ENCODE measurements around the gene CDH26. TPM values are rescaled to one million over a fixed set of nuclear protein-coding genes. Genes with fewer than 3 reads are reported as not detected.

CDH26 gene
- total and polyA plus RNA-seq, 2 donors (not counting 3 experiments of a cell fraction or from before 2014, with no cell fraction given), result 0.01 TPM; not detected in 1

- no TSS peak for BruUV-seq (replicated peaks)
- Histone ChIP-seq H3K9me1 (replicated peaks; ENCODE audit: control insufficient read depth, extremely low read depth, insufficient read depth, low read length) (no peaks in the 10 kb centered on the region), H3K36me3 (ENCODE audit: control insufficient read depth in 2 of 2, extremely low read depth in 1 of 2, insufficient read depth in 2 of 2, low read length in 2 of 2) (no peaks in the 10 kb centered on the region), H3K4me3 (replicated peaks in 1 of 3; ENCODE audit: insufficient read depth in 1 of 3, low read depth in 1 of 3, low read length in 3 of 3) (no peak overlapping the region), H3K27me3 (ENCODE audit: control insufficient read depth in 2 of 2, insufficient read depth in 2 of 2, low read length in 2 of 2) (peaks cover 4 to 5% of the 10 kb centered on the region in 2 experiments), H3K79me2 (ENCODE audit: control insufficient read depth, insufficient read depth, low read length) (no peaks in the 10 kb centered on the region), H3K4me2 (ENCODE audit: insufficient read depth, low read length) (no peak overlapping the region), H2AFZ (ENCODE audit: low read depth, low read length) (no peak overlapping the region), H3K4me1 (ENCODE audit: control insufficient read depth, extremely low read depth, insufficient read depth, low read length) (peaks cover 3% of the 10 kb centered on the region), H4K20me1 (replicated peaks; ENCODE audit: control insufficient read depth, extremely low read depth, insufficient read depth, low read length) (no peaks in the 10 kb centered on the region), H3K27ac (ENCODE audit: insufficient read depth, low read depth, low read length) (no peak overlapping the region), H3K9me3 (replicated peaks; ENCODE audit: control insufficient read depth, insufficient read depth, low read length) (no peaks in the 10 kb centered on the region), H3K9ac (replicated peaks; ENCODE audit: extremely low read depth, insufficient read depth, low read length) (no peak overlapping the region)
- FAIRE-seq (no peak), DNase-seq (ENCODE audit: low read depth, low spot score) (no peak)
- intact Hi-C loops (cut with micrococcal nuclease) (no loop called here), dilution Hi-C loops (cut with MboI; ENCODE audit: extremely low pct_ligation_motif_present, low sequenced_read_pairs) (no loop called here)
- TF ChIP-seq POLR2AphosphoS5 (IDR thresholded peaks at IDR 0.05; ENCODE audit: insufficient read depth, low read depth, low read length) (no peak), GATA2 (IDR thresholded peaks at IDR 0.05; ENCODE audit: insufficient read depth, insufficient read length, low read depth, low read length) (no peak), MYC (IDR thresholded peaks at IDR 0.05; ENCODE audit: low read depth, low read length) (no peak), POLR2A (IDR thresholded peaks at IDR 0.05; ENCODE audit: low read depth, low read length) (no peak), FOS (IDR thresholded peaks at IDR 0.05; ENCODE audit: borderline replicate concordance, insufficient read depth, low read length) (no peak), CTCF (IDR thresholded peaks at IDR 0.05; ENCODE audit: extremely low read depth in 1 of 2, insufficient read depth in 1 of 2, low read depth in 1 of 2, low read length in 2 of 2) (no peak), EZH2 (IDR thresholded peaks at IDR 0.05; ENCODE audit: borderline replicate concordance, low read depth, low read length, severe bottlenecking) (no peak), JUN (IDR thresholded peaks at IDR 0.05; ENCODE audit: borderline replicate concordance, insufficient read depth, insufficient read length, low read depth) (no peak), MAX (IDR thresholded peaks at IDR 0.05; ENCODE audit: insufficient read depth, insufficient read length) (no peak)
- ChIA-PET POLR2A (no interaction called here), CTCF (interaction anchor here (1.6 to 2.5 kb wide), 2 partner anchors 7 to 12 kb away, joined by 4 to 14 read pairs; partner anchors contain the start of genes FAM217B and PPP1R3D)
These were observed 25.5 kb upstream of the CDH26 start for GRCh38 chr20:59932616-59933295.

All from endothelial cell of umbilical vein (primary cell).